ENCODE data around the gene ESF1.

DNA sequence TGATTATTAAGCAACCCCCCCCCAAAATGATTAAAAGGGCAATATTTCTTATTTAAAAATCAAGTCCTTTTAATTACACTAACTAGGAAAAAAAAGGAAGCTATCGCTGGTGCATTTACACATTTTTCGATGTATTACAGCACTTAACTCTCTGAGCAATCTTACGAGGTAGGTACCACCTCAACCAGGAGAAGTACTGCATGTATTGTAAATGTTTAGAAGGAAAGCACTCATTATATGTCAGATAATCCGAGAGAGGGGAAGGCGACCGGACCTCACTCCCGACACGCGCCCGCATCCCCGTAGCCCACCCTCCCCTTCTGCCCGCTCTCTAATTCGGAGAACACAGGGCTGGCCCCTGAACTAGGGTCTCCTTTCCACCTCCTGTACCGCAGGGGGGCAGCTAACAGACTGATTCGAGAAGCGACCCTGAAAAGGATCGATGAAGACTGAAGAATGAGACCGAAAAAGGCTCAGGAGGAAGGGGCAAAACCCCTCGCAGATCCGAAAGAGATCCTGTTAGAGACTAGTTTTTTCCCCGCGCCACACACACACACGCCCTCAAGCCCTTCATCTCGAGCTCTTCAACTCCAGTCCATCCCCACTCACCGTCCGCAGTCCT lies 337 bp downstream of the ESF1 start:
- TF ChIP-seq, protein P1, sequence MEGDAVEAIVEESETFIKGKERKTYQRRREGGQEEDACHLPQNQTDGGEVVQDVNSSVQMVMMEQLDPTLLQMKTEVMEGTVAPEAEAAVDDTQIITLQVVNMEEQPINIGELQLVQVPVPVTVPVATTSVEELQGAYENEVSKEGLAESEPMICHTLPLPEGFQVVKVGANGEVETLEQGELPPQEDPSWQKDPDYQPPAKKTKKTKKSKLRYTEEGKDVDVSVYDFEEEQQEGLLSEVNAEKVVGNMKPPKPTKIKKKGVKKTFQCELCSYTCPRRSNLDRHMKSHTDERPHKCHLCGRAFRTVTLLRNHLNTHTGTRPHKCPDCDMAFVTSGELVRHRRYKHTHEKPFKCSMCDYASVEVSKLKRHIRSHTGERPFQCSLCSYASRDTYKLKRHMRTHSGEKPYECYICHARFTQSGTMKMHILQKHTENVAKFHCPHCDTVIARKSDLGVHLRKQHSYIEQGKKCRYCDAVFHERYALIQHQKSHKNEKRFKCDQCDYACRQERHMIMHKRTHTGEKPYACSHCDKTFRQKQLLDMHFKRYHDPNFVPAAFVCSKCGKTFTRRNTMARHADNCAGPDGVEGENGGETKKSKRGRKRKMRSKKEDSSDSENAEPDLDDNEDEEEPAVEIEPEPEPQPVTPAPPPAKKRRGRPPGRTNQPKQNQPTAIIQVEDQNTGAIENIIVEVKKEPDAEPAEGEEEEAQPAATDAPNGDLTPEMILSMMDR (IDR thresholded peaks at IDR 0.05; ENCODE audit: poor library complexity), result no peak
- no peak for TF ChIP-seq EZH2phosphoT487 (IDR thresholded peaks at IDR 0.05; ENCODE audit: low read depth, severe bottlenecking, unreplicated experiment)
